IPS-NIHi11 (cell line): ENCODE results near the gene TBC1D1.

Source experiments
- DNase-seq: peaks from one replicate; pipeline ENCODE4 v3.0.0; 2012; ENCODE audit warnings: mixed read lengths, low spot score

TBC1D1 gene

GRCh38 chr4:38131371-38132091, 240.6 kb downstream of the TBC1D1 start:
- DNase-seq, result peak; percentile 41

DNA sequence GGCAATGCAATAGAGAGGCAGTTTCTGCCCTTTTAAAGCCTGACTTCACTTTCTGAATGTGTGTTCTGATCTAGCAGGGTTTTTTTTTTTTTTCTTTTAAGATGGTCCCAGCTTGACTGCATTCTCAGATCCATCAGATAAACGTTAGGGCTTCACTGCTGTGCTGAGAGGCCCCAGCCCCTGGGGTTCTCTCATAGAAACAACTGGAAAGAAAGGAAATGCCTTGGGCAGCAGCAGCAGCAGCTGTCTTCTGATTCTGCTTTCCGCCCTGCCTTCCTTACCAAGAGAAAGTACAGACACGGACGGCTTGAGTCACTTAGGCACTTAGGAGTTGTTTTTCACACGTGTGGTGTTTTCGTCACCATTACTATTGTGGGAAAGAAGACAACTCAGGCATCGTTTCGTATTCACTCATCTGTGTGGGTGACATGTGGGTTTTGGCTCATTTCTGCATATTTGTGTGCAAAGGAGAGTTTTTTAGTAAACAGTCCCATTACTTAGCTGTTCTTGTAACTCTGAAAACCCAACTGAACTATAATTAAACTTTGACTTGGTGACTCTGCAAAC, 241.3 kb downstream of the TBC1D1 start:
- DNase-seq, result no peak

- no peak for DNase-seq
Observed at GRCh38 chr4:38132843-38133662, 242.2 kb downstream of the TBC1D1 start.

DNA sequence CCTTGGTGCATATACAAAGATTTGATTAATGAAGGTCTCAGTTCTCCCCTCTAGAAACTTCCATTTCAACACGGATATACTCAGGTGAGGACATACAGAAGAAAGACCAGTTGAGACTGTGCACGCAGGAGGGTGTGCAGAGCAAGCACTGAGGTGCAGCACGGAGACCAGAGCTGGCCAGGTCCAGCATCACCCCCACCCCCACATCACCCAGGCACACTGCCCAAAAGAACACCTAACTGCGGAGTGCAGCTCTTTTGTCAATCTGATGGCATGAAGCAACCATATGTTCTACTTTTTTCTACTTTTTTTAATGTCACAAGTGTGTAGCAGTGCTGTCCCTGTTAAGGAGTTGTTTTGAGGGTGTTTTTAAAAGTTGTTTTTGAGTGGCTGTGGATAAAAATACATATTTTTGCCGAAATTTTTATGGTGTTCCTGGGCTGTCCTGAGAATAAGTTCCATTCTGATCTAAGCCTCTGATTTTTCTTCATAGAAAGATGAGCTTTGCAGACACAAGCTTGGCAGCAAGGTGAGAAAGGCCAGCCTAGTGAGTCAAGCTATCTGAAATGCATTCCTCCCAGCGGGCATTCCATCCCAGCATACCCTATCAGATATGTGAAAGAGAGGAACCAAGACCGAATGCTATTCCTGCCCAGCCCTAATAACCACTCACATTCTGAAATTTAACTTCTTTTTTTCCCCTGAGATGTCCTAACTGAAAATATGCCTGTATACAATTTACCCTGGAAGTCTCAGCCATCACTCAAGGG, 243.0 kb downstream of the TBC1D1 start:
- no peak for DNase-seq

DNA sequence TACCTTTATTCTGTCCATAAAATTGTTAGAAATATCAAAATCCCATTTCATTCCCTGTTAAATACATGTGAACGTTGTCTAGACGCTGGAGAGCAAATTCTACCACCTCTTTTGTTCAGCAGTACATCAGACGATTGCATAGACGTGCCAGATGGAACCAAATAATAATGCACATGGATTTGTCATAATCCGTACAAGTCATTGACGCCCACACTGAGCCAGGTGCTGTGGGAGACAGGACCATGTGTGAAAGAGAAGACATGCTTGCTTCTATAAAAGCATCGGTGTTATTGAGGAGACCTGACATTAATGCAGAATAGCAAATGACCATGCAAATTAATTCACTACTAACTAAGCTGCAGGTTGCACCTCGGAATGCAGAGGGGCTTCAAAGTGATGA, 244.3 kb downstream of the TBC1D1 start:
- no peak for DNase-seq

DNA sequence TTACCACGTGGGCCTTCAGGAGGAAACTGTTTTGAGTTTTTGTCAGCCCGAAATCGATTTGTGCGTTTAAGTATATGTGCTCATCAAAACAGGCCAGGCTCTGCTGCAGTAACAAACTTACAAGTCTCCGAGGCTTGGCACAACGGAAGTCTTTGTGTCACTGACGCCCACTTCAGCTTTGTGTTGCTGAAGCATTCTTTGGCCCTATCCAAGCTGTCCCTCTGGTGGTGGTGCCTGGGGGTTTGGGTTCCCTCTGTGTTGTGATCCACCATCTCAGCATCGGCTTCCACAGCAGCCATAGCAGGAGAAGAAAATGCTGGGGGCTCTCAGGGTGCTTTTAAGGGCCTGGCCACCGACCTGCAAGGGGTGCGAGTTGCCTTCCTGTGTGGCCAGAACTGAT, 245.7 kb downstream of the TBC1D1 start:
- no peak for DNase-seq

DNA sequence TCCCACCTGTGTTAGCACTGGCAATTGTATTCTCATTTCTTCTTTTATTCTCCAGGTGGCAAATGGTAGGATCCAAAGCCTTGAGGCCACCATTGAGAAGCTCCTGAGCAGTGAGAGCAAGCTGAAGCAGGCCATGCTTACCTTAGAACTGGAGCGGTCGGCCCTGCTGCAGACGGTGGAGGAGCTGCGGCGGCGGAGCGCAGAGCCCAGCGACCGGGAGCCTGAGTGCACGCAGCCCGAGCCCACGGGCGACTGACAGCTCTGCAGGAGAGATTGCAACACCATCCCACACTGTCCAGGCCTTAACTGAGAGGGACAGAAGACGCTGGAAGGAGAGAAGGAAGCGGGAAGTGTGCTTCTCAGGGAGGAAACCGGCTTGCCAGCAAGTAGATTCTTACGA, 246.2 kb downstream of the TBC1D1 start:
- no peak for DNase-seq

- DNase-seq, result no peak
Observed at GRCh38 chr4:38138363-38138762, 247.5 kb downstream of the TBC1D1 start.

- no peak for DNase-seq
Observed at GRCh38 chr4:38139187-38139586, 248.3 kb downstream of the TBC1D1 start.

DNA sequence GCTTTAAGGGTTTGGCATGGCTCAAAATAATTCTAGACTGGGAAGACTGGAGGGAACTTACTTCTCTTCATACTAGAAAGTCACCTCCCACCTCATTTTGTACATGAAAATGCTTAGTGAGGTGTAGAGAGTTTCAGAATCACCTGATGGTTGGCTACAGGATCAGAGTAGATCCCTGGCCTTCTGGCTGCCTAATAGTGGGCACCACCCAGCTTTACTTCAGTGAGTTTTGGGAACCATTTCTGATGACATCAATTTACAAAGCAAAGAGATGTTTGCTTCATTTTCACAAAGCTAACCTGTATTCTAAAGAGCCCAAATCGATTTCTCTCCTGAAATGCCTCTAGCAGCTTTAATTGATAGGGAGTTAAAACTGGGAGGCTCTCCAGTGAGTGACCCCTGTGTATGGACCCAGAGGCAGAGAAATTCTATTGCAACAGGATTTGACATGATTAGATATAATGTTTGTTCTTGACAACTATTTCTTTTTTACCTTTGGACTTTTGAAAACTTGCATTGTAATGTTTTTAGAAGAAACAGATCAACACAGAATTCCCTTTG, 249.8 kb downstream of the TBC1D1 start:
- DNase-seq, result no peak

DNA sequence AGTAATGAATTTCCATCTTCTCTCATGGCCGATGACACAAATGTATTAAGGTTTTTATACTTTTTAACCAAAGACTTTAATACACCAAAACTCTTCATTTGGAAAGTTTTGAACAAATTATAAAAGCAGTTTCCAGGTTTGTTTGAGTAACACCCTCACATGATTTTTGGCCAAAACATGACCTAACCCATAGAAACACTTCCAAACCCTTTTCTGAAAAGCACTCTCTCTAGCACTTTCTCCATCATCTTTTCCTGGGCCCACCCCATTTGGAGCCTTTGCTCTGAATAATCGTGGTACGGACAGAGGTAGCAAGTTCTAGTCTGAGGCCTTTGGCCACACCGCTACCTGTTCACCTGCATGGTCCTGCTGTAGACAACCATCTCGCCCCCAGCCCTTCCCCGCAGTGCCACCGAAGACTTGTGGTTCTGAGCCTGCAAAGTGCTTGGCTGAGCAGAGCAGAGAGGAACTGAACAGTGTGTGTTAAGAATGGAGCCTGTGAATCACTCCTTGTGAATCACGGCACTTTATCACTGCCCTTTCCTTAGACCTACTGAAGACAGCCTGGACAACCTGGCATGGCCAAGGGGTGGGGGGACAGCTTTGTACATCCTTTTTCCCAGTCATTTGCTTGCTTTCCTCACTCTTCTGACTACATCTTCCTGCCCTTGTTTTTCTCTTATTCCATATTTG, 251.1 kb downstream of the TBC1D1 start:
- no peak for DNase-seq

DNA sequence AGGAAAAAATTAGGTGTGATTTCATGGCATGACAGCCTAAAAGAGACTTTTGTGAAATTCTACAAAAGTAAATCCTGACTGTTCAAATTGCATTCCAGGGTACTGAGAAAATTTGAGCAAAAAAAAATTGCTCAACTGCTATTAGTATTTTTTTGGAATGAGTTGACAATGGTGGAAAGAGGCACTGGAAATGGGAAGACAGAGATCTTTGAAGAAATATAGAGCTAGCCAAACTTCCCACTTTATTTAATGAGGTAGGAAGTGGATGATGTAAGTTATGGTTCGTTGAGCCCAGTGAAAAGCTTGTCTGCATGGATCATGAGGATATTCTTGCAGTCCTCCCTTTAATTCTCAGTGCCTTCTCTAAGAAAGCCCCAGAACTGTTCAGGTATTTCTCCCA, 253.1 kb downstream of the TBC1D1 start:
- DNase-seq, result no peak

GRCh38 chr4:38145033-38145678, 254.3 kb downstream of the TBC1D1 start:
- DNase-seq, result no peak

DNA sequence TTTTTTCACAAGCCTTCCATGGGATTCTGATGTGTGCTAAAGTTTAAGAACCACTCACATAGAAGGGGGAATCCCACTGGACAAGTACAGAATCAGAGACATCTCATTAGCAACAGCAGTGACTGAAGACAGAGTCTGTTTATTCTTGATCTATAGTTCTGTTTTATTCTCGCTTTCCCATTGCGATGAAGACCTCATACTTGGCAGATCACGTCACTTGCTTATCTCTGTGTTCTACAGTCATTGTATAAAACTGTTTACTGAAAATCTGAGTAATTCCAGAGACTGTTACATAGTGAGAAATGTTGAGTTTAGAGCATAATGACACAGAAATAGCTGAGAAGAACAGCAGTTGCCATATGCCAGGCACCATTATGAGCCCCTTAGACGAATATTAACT, 254.9 kb downstream of the TBC1D1 start:
- no peak for DNase-seq

DNA sequence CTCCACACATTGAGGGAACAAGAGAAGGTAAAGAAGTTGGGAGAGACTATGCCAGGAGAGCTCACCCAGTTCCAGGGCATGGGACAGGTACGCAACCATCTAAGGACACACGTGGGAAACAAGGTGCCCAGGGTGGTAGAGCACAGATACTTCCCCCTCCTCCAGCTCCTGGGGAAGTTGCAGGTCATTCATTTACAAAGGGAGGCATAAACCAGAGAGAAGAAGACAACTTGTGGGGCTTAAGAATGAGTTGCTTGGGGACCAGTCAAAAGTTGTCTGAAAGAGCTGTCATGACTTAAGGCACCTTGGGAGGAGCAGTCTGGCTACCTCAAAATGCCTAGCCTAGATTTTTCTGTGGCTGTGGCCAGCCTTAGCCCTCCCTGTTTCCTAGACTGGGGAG, 255.5 kb downstream of the TBC1D1 start:
- DNase-seq, result no peak

GRCh38 chr4:38149472-38149996, 258.6 kb downstream of the TBC1D1 start:
- DNase-seq, result no peak

DNA sequence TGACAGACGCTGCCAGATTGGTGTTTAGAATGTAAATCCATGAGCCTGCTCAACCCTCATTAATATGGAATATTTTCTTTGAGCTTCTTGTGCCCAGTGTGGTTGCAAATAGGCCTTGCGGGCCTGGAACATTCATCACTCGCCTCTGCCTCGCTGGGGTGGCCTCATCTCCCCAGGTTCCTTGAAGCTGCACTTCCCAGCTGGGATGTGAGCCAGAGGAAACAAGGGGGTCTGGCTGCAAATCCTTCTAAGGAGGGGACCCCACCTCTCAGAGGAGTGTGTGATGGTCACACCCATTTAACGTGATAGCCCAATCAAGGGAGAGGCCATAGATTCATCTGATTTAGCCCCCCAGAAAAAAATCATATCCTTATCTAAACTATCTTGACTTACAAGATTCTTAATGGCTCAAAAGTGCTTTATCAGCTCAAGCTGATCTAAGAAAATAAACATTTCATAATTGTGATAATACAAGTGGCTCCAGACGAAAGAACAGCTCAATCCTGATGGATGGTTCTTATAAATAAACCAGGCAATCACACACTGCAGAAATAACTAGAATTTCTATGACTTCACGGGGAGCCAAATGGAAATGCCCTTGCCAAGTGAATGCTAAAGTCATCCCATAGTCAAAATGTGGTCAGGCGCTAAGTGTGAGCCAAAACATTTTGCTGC, 259.2 kb downstream of the TBC1D1 start:
- no peak for DNase-seq

GRCh38 chr4:38150766-38151165, 259.9 kb downstream of the TBC1D1 start:
- DNase-seq, result no peak

DNA sequence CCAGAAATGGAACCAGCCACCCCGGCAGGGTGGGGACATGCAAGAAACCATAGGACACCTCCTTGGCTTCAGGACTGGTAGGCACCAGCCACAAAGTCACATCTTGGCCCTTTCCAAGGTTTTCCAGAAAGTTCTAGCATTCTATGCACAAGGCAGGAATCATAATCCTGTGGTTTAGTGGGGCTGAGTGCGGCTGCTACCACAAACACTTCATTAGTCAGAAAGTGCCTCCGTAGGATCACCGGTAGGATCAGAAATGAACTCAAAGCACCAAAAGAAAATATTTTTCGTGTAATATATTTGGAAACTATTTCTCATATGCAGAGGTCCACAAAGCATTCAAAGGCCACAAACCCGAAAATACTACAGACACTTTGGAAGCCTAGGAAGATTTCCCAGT, 261.0 kb downstream of the TBC1D1 start:
- no peak for DNase-seq

GRCh38 chr4:38152305-38152704, 261.4 kb downstream of the TBC1D1 start:
- no peak for DNase-seq
